Measurements from ENCODE around the gene BOLL.
"Not testable (repeated sequence)": the region's sequence is repeated elsewhere in the genome, so short reads cannot be mapped to it uniquely, and the experiment has no call there.

BOLL gene, protein sequence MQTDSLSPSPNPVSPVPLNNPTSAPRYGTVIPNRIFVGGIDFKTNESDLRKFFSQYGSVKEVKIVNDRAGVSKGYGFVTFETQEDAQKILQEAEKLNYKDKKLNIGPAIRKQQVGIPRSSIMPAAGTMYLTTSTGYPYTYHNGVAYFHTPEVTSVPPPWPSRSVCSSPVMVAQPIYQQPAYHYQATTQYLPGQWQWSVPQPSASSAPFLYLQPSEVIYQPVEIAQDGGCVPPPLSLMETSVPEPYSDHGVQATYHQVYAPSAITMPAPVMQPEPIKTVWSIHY

DNA sequence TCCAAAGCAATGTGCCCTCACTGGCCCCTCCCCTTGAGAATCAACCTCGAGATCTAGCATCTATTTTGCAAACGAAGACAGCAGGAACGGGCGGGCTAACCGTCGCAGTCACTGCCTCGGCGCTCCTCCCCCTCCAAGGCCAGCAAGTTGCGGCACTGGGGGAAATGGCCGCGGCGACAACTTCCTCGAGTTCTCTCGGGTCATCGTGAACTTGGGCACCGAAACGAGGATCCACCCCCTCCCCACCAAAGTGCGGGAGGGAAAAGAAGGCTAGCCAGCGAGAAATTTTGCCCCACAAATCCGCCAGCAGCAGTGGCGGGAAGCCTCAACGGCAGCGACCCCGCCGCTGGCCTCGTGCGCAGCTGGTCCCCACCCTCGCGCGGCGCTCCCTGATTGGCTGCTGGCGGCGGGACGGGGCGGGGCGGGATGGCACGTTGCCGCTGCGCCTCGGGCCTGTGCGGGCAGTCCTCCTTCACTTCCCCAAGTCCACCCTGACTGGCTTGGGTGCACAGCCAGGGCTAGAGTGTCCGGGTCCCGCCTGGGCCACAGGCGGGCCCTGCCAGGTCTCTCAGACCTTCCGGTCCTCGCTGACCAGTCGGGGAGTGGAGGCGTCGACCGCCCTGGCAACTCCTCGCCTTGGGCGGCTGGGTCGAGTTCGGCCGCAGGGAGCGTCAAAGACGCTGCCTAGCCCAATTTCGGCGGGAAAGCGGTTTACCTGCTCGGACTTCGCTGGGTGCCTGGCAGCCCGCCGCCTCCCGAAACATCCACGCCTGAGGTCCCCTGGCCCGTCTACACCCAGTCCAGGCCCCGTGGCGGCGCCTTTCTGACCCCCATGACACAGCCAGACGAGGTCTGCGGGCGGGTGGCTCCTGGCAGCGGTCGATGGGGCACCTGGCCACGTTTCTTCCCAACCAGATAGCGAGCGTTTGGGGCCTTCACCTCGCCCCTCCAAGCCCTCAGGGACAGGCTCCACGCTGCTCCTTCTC, at the start of gene BOLL:
TSS of gene BOLL (minus strand) at position 364 of the 986 bp plus-strand sequence. CDS start 3,469 bp downstream, outside the sequence.
- DNase-seq: no peak
- no peaks in the 10 kb centered on the region for H3K36me3 ChIP-seq
- H3K9me3 ChIP-seq (ENCODE audit: severe bottlenecking): no peaks in the 10 kb centered on the region
- H3K27me3 ChIP-seq (ENCODE audit: insufficient read depth, low read depth, severe bottlenecking): no peaks in the 10 kb centered on the region
- TF ChIP-seq, protein P1, sequence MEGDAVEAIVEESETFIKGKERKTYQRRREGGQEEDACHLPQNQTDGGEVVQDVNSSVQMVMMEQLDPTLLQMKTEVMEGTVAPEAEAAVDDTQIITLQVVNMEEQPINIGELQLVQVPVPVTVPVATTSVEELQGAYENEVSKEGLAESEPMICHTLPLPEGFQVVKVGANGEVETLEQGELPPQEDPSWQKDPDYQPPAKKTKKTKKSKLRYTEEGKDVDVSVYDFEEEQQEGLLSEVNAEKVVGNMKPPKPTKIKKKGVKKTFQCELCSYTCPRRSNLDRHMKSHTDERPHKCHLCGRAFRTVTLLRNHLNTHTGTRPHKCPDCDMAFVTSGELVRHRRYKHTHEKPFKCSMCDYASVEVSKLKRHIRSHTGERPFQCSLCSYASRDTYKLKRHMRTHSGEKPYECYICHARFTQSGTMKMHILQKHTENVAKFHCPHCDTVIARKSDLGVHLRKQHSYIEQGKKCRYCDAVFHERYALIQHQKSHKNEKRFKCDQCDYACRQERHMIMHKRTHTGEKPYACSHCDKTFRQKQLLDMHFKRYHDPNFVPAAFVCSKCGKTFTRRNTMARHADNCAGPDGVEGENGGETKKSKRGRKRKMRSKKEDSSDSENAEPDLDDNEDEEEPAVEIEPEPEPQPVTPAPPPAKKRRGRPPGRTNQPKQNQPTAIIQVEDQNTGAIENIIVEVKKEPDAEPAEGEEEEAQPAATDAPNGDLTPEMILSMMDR (IDR thresholded peaks at IDR 0.05; ENCODE audit: low read depth, low read length): no peak
- H3K4me3 ChIP-seq (ENCODE audit: low read depth, low read length): no peak within 1 kb of the TSS
- H3K27ac ChIP-seq: no peak within 1 kb of the TSS

DNA sequence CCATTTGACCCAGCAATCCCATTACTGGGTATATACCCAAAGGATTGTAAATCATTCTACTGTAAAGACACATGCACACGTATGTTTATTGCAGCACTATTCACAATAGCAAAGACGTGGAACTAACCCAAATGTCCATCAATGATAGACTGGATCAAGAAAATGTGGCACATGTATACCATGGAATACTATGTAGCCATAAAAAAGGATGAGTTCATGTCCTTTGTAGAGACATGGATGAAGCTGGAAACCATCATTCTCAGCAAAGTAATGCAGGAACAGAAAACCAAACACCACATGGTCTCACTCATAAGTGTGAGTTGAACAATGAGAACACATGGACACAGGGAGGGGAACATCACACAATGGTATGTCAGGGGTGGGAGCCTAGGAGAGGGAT, 49.7 kb upstream of the BOLL start:
- H3K9me3 ChIP-seq (ENCODE audit: severe bottlenecking); H3K27me3 ChIP-seq (ENCODE audit: insufficient read depth, low read depth, severe bottlenecking); H3K36me3 ChIP-seq; H3K4me3 ChIP-seq (ENCODE audit: low read depth, low read length); H3K27ac ChIP-seq; DNase-seq: not testable (repeated sequence)

DNA sequence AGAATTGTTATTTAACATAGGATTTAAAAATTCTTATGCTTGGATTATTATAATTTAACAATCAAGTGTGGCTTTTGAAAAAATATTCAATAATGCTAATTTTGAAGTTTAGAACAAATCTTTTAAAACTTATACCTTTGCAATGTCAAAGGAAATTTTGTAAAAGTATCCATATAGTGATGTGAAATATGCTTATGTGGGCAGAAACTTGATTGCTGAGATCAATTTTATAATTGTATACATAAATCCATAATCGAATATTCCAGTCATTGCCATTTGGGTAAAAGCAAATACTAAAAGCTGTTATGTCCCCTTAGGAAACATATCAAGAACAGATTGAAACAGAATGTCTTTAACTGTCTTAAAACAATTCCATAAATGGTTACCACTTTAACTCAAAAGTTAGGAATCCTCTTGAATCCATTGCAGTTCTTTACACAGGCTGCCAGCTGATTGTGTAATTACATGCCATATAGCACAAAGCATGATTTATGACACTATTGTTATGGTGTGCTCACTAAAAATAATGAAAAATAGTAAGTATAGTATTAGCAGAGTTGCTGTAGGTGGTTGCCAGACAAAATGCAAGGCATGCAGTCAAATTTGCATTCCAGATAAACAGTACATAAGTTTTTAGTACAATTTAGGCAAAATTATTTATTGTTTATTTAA, 43.5 kb upstream of the BOLL start:
- TF ChIP-seq, protein P1 (IDR thresholded peaks at IDR 0.05; ENCODE audit: low read depth, low read length): no peak

GRCh38 chr2:197827618-197828017, 42.5 kb upstream of the BOLL start:
- no peak for DNase-seq
- Histone ChIP-seq H3K36me3 (no peaks in the 10 kb centered on the region), H3K4me3 (ENCODE audit: low read depth, low read length) (no peak overlapping the region), H3K27ac (no peak overlapping the region), H3K27me3 (ENCODE audit: insufficient read depth, low read depth, severe bottlenecking) (no peaks in the 10 kb centered on the region), H3K9me3 (ENCODE audit: severe bottlenecking) (no peaks in the 10 kb centered on the region)
- TF ChIP-seq, protein P1 (IDR thresholded peaks at IDR 0.05; ENCODE audit: low read depth, low read length): no peak

More for the DNA sequence above, 43.5 kb upstream of the BOLL start:
- Histone ChIP-seq H3K27me3 (ENCODE audit: insufficient read depth, low read depth, severe bottlenecking) (no peaks in the 10 kb centered on the region), H3K4me3 (ENCODE audit: low read depth, low read length) (no peak overlapping the region), H3K9me3 (ENCODE audit: severe bottlenecking) (no peaks in the 10 kb centered on the region), H3K36me3 (no peaks in the 10 kb centered on the region), H3K27ac (no peak overlapping the region)
- DNase-seq: no peak

DNA sequence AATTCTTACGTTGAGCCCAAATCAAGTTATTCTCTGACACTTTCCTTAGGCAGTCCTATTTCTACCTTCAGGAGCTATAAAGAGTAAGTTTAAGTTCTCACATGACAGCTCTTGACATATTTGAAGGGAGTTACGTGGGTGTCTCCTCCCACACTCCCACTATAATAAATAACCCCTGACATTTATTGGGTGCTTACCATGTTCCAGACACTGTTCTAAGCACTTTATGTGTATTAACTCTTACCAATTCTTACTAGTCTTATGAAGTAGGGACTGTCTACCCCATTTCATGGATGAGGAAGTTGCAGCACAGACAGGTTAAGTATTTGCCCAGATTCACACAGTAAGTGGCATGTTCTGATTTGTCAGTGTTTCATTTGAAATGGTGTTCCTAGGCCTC, 37.2 kb upstream of the BOLL start:
- Histone ChIP-seq H3K27me3 (ENCODE audit: insufficient read depth, low read depth, severe bottlenecking) (no peaks in the 10 kb centered on the region), H3K4me3 (ENCODE audit: low read depth, low read length) (no peak overlapping the region), H3K27ac (no peak overlapping the region), H3K9me3 (ENCODE audit: severe bottlenecking) (no peaks in the 10 kb centered on the region), H3K36me3 (no peaks in the 10 kb centered on the region)
- TF ChIP-seq, protein P1 (IDR thresholded peaks at IDR 0.05; ENCODE audit: low read depth, low read length): no peak
- DNase-seq: no peak

All from WERI-Rb-1 (cell line).